ENCODE data around the gene PIP5K1B.

DNA sequence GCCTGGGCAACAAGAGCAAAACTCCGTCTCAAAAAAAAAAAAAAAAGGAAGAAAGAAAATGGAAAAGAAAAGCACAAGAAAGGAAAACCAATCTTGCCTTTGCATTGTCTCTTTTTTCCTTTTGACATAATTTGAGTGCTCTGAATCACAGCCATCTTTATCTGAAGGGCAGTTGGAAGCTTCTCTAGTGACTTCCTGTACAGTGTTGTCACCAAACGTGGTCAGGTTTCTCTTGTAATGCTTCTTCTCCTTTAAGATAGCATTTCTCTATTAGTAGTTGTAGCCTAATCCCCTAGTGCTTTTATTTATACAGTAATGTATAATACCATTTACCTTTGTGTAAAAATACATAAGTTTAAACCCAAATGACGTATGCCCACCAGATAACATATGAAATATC lies 290.7 kb downstream of the PIP5K1B start:
- TF ChIP-seq, protein P1, sequence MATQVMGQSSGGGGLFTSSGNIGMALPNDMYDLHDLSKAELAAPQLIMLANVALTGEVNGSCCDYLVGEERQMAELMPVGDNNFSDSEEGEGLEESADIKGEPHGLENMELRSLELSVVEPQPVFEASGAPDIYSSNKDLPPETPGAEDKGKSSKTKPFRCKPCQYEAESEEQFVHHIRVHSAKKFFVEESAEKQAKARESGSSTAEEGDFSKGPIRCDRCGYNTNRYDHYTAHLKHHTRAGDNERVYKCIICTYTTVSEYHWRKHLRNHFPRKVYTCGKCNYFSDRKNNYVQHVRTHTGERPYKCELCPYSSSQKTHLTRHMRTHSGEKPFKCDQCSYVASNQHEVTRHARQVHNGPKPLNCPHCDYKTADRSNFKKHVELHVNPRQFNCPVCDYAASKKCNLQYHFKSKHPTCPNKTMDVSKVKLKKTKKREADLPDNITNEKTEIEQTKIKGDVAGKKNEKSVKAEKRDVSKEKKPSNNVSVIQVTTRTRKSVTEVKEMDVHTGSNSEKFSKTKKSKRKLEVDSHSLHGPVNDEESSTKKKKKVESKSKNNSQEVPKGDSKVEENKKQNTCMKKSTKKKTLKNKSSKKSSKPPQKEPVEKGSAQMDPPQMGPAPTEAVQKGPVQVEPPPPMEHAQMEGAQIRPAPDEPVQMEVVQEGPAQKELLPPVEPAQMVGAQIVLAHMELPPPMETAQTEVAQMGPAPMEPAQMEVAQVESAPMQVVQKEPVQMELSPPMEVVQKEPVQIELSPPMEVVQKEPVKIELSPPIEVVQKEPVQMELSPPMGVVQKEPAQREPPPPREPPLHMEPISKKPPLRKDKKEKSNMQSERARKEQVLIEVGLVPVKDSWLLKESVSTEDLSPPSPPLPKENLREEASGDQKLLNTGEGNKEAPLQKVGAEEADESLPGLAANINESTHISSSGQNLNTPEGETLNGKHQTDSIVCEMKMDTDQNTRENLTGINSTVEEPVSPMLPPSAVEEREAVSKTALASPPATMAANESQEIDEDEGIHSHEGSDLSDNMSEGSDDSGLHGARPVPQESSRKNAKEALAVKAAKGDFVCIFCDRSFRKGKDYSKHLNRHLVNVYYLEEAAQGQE (IDR thresholded peaks at IDR 0.05; ENCODE audit: low read depth), result no peak
- TF ChIP-seq EP300 (IDR thresholded peaks at IDR 0.05; ENCODE audit: borderline replicate concordance) (no peak), NFIC (IDR thresholded peaks at IDR 0.05) (no peak), FOXM1 (IDR thresholded peaks at IDR 0.05; ENCODE audit: borderline replicate concordance, low read depth) (no peak), TAF1 (IDR thresholded peaks at IDR 0.05; ENCODE audit: low read depth) (no peak), TEAD4 (IDR thresholded peaks at IDR 0.05) (no peak), CREB1 (IDR thresholded peaks at IDR 0.05; ENCODE audit: low read depth) (no peak), YY1 (IDR thresholded peaks at IDR 0.05; ENCODE audit: low read depth) (no peak), RAD21 (IDR thresholded peaks at IDR 0.05; ENCODE audit: low read depth) (no peak), EGR1 (IDR thresholded peaks at IDR 0.05) (no peak), CEBPB (IDR thresholded peaks at IDR 0.05) (no peak)
- TF ChIP-seq, protein P2, sequence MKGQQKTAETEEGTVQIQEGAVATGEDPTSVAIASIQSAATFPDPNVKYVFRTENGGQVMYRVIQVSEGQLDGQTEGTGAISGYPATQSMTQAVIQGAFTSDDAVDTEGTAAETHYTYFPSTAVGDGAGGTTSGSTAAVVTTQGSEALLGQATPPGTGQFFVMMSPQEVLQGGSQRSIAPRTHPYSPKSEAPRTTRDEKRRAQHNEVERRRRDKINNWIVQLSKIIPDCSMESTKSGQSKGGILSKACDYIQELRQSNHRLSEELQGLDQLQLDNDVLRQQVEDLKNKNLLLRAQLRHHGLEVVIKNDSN (IDR thresholded peaks at IDR 0.05), result no peak
- TF ChIP-seq, protein P3, sequence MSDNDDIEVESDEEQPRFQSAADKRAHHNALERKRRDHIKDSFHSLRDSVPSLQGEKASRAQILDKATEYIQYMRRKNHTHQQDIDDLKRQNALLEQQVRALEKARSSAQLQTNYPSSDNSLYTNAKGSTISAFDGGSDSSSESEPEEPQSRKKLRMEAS (IDR thresholded peaks at IDR 0.05), result no peak
